ENCODE data around the gene MAG. TPM values are rescaled to one million over a fixed set of nuclear protein-coding genes. Genes with fewer than 3 reads are reported as not detected.
A peak's percentile ranks its signal among the peaks of the same experiment; 100 is the strongest.

Gene MAG
- total RNA-seq, 1 experiment from 2014 or later = not detected

GRCh38 chr19:35294328-35294727 lies 2.4 kb downstream of the MAG start:
- Histone ChIP-seq H2BK120ac (ENCODE audit: low read depth, low read length, poor library complexity, severe bottlenecking) (no peak overlapping the region), H2AK5ac (ENCODE audit: insufficient read length, low read length) (no peak overlapping the region), H4K5ac (ENCODE audit: insufficient read length, low read depth, low read length) (no peak overlapping the region), H3K18ac (ENCODE audit: insufficient read length, low read depth, low read length) (no peak overlapping the region), H2BK12ac (ENCODE audit: insufficient read length, low read depth, low read length) (no peak overlapping the region), H3K23ac (ENCODE audit: insufficient read length, low read depth, low read length) (no peak overlapping the region), H3K79me1 (ENCODE audit: insufficient read depth, low read depth, low read length, poor library complexity, severe bottlenecking) (no peaks in the 10 kb centered on the region), H3K56ac (ENCODE audit: insufficient read length, low read depth, low read length) (no peak overlapping the region), H3K27ac (ENCODE audit: insufficient read length, low read depth, low read length) (no peak overlapping the region), H3K79me2 (ENCODE audit: insufficient read depth, low read length) (no peaks in the 10 kb centered on the region), H3K23me2 (ENCODE audit: insufficient read length, low read depth, low read length, poor library complexity, severe bottlenecking) (no peaks in the 10 kb centered on the region), H3K9me3 (ENCODE audit: control insufficient read depth, low read depth, low read length) (no peaks in the 10 kb centered on the region), H3K27me3 (ENCODE audit: insufficient read depth, low read length) (no peaks in the 10 kb centered on the region), H2AFZ (ENCODE audit: low read length) (no peak overlapping the region), H3T11ph (ENCODE audit: low read length) (no peak overlapping the region), H4K20me1 (ENCODE audit: control insufficient read depth, insufficient read depth, insufficient read length) (no peaks in the 10 kb centered on the region), H3K14ac (ENCODE audit: insufficient read depth, low read length) (no peak overlapping the region), H3K4me1 (ENCODE audit: insufficient read depth, low read length) (no peaks in the 10 kb centered on the region), H2BK20ac (ENCODE audit: low read depth, low read length, poor library complexity, severe bottlenecking) (no peak overlapping the region), H3K4me2 (ENCODE audit: insufficient read depth, insufficient read length, low read length) (no peak overlapping the region), H4K91ac (ENCODE audit: insufficient read length, low read depth, low read length) (no peak overlapping the region), H3K4ac (ENCODE audit: low read depth, low read length) (no peak overlapping the region), H3K9ac (ENCODE audit: extremely low read depth, insufficient read length, low read length) (no peak overlapping the region), H2BK5ac (ENCODE audit: insufficient read length, low read length) (no peak overlapping the region), H4K8ac (replicated peaks; ENCODE audit: insufficient read length, low read depth, low read length) (no peak overlapping the region), H2BK15ac (ENCODE audit: low read depth, low read length) (no peak overlapping the region)
- TF ChIP-seq CTCF (conservative IDR thresholded peaks at IDR 0.05) = no peak
- Mint-ChIP-seq H3K27me3 (ENCODE audit: low read depth) (peaks cover 9% of the 10 kb centered on the region), H3K4me3 (no peak overlapping the region), H3K4me1 (peaks cover 17 to 20% of the 10 kb centered on the region in 2 experiments), H3K9me3 (no peaks in the 10 kb centered on the region), H3K36me3 (ENCODE audit: insufficient read depth in 1 of 3, low read depth in 3 of 3) (no peaks in the 10 kb centered on the region), H3K27ac (peak overlapping the region in 1 of 3 experiments; percentile 81; a peak in 1 of 7 replicates)
- WGBS (ENCODE audit: extremely low coverage, insufficient read length, low lambda C conversion rate) = no CpG with 5 or more reads among the region's 3 CpGs
- no peak for DNase-seq

All from H9 (cell line).